Endothelial cell (in vitro differentiated cells): Measurements from ENCODE around the gene ZNF407. TPM values are rescaled to one million over a fixed set of nuclear protein-coding genes. Genes with fewer than 3 reads are reported as not detected.

Experiments used
- DNase-seq: peaks from one replicate; pipeline ENCODE4 v3.0.0; 2021; ENCODE audit warnings: low spot score
- H3K27ac Mint-ChIP-seq: one replicate; pipeline ENCODE4 v1.8.0; 2021; ENCODE audit warnings: mixed read lengths, inconsistent platforms; ENCODE audit not compliant: unreplicated experiment
- H3K27me3 Mint-ChIP-seq: one replicate; pipeline ENCODE4 v1.8.0; 2021; ENCODE audit warnings: mild to moderate bottlenecking, moderate library complexity, mixed read lengths, inconsistent platforms; ENCODE audit not compliant: unreplicated experiment
- H3K36me3 Mint-ChIP-seq: one replicate; pipeline ENCODE4 v1.8.0; 2021; ENCODE audit warnings: mild to moderate bottlenecking, low read depth, mixed read lengths, inconsistent platforms; ENCODE audit not compliant: unreplicated experiment
- H3K4me1 Mint-ChIP-seq: one replicate; pipeline ENCODE4 v1.8.0; 2021; ENCODE audit warnings: mild to moderate bottlenecking, mixed read lengths, inconsistent platforms; ENCODE audit not compliant: unreplicated experiment
- H3K4me3 Mint-ChIP-seq: one replicate; pipeline ENCODE4 v1.8.0; 2021; ENCODE audit warnings: mild to moderate bottlenecking, mixed read lengths, inconsistent platforms; ENCODE audit not compliant: unreplicated experiment
- H3K9me3 Mint-ChIP-seq: one replicate; pipeline ENCODE4 v1.8.0; 2021; ENCODE audit warnings: mixed read lengths, inconsistent platforms; ENCODE audit not compliant: unreplicated experiment
- CTCF ChIP-seq: fragments of 200-600 bp; sonication (generic); IDR thresholded peaks from one replicate; pipeline ENCODE4 v1.5.0; 2021; ENCODE audit warnings: antibody characterized with exemption; ENCODE audit not compliant: unreplicated experiment
- total RNA-seq: library from RNA; stranded (reverse); fragmentation: NEBNext Ultra II Directional; extraction: Animal tissue kit (Norgen Biotek cat#: 25700); gene quantifications from one replicate; pipeline ENCODE4 v1.2.1, GENCODE V29; 2021; ENCODE audit not compliant: unreplicated experiment

Gene ZNF407
- total RNA-seq, 1 donor from 2014 or later, result 16.8 TPM

GRCh38 chr18:74826572-74826971 lies 228.9 kb downstream of the ZNF407 start:
- DNase-seq, result no peak
- H3K27ac Mint-ChIP-seq, result no peak overlapping the region
- no peaks in the 10 kb centered on the region for H3K4me1 Mint-ChIP-seq
- no peak overlapping the region for H3K4me3 Mint-ChIP-seq
- no peaks in the 10 kb centered on the region for H3K27me3 Mint-ChIP-seq
- no peaks in the 10 kb centered on the region for H3K36me3 Mint-ChIP-seq
- no peak for TF ChIP-seq CTCF
- H3K9me3 Mint-ChIP-seq, result no peaks in the 10 kb centered on the region

GRCh38 chr18:74828200-74828599 lies 230.5 kb downstream of the ZNF407 start:
- H3K9me3 Mint-ChIP-seq, result no peaks in the 10 kb centered on the region
- H3K4me3 Mint-ChIP-seq, result no peak overlapping the region
- no peak for DNase-seq
- H3K27me3 Mint-ChIP-seq, result no peaks in the 10 kb centered on the region
- no peaks in the 10 kb centered on the region for H3K4me1 Mint-ChIP-seq
- TF ChIP-seq CTCF, result no peak
- H3K27ac Mint-ChIP-seq, result no peak overlapping the region
- H3K36me3 Mint-ChIP-seq, result no peaks in the 10 kb centered on the region

GRCh38 chr18:74831571-74832250 lies 234.0 kb downstream of the ZNF407 start:
- H3K36me3 Mint-ChIP-seq, result no peaks in the 10 kb centered on the region
- H3K27me3 Mint-ChIP-seq, result no peaks in the 10 kb centered on the region
- no peaks in the 10 kb centered on the region for H3K9me3 Mint-ChIP-seq
- H3K4me1 Mint-ChIP-seq, result peaks cover 6% of the 10 kb centered on the region
- H3K27ac Mint-ChIP-seq, result no peak overlapping the region
- H3K4me3 Mint-ChIP-seq, result no peak overlapping the region
- no peak for TF ChIP-seq CTCF
- DNase-seq, result no peak

GRCh38 chr18:74832381-74832780 lies 234.7 kb downstream of the ZNF407 start:
- Mint-ChIP-seq H3K36me3 (no peaks in the 10 kb centered on the region), H3K9me3 (no peaks in the 10 kb centered on the region), H3K27ac (no peak overlapping the region), H3K4me3 (no peak overlapping the region), H3K4me1 (peaks cover 8% of the 10 kb centered on the region), H3K27me3 (no peaks in the 10 kb centered on the region)
- no peak for DNase-seq
- TF ChIP-seq CTCF, result no peak

- DNase-seq, result no peak
- H3K9me3 Mint-ChIP-seq, result no peaks in the 10 kb centered on the region
- H3K27ac Mint-ChIP-seq, result no peak overlapping the region
- H3K36me3 Mint-ChIP-seq, result no peaks in the 10 kb centered on the region
- no peak for TF ChIP-seq CTCF
- no peaks in the 10 kb centered on the region for H3K27me3 Mint-ChIP-seq
- H3K4me3 Mint-ChIP-seq, result no peak overlapping the region
- H3K4me1 Mint-ChIP-seq, result peaks cover 8% of the 10 kb centered on the region
Observed at GRCh38 chr18:74832999-74833398, 235.3 kb downstream of the ZNF407 start.
